HL-60/S4 treated with phorbol 12-myristate 13-acetate at 8.2 ng/mL for 4 days and 3 days (cell line): Measurements from ENCODE around the gene DNAH10.

Source experiments
- in situ Hi-C: fragments of 300-500 bp; cut with MboI; formaldehyde crosslinking; loops from 2 replicates; pipeline ENCODE4 v1.15.0; 2022; ENCODE audit warnings: low sequenced_read_pairs

Gene DNAH10

GRCh38 chr12:123873793-123874192 lies 111.7 kb downstream of the DNAH10 start:
- in situ Hi-C loops, result no loop called here

GRCh38 chr12:123877968-123878367 lies 115.9 kb downstream of the DNAH10 start:
- in situ Hi-C loops, result no loop called here

DNA sequence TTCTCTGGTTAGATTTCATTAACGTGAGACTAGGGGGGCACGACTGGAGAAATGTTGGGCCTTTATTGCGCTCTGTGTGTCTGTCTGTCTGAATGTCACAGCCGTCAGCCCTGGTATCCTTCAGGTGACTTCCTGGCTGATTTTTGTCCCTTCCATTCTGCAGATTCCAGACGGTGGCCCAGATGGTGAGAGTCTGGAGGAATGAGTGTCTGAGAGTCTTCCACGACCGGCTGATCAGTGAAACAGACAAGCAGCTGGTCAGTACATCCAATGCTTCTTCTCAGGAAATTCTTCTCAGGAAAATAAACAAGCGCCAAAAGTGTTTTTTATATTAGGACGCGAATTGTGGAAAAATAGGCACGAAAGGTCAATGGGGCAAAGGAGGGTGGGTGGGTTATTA lies 117.0 kb downstream of the DNAH10 start:
- in situ Hi-C loops, result no loop called here

GRCh38 chr12:123879691-123880090 lies 117.6 kb downstream of the DNAH10 start:
- in situ Hi-C loops, result no loop called here

DNA sequence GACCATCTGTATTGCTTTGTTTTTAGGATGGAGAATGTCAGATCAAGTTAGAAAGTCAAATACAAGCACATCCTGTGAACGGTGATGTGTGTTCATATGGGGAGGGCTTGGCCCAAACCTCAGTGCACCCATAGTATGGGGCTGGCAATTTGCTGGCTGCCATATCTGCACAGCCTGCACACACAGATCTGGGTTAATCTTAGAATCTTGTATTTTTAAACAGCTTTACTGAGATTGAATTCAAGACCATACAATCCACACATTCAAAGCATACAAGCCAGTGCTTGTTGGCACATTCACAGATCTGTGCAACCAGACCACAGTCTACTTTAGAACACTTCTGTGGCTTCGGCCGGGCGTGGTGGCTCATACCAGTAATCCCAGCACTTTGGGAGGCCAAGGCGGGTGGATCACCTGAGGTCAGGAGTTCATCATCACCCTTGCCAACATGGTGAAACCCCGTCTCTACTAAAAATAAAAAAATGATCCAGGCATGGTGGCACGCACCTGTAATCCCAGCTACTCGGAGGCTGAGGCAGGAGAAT lies 120.1 kb downstream of the DNAH10 start:
- in situ Hi-C loops, result no loop called here

GRCh38 chr12:123886258-123886657 lies 124.2 kb downstream of the DNAH10 start:
- in situ Hi-C loops, result no loop called here

- in situ Hi-C loops, result no loop called here
Measured at GRCh38 chr12:123886931-123887582, 125.0 kb downstream of the DNAH10 start.

- in situ Hi-C loops, result no loop called here
Measured at GRCh38 chr12:123888989-123889388, 126.9 kb downstream of the DNAH10 start.

DNA sequence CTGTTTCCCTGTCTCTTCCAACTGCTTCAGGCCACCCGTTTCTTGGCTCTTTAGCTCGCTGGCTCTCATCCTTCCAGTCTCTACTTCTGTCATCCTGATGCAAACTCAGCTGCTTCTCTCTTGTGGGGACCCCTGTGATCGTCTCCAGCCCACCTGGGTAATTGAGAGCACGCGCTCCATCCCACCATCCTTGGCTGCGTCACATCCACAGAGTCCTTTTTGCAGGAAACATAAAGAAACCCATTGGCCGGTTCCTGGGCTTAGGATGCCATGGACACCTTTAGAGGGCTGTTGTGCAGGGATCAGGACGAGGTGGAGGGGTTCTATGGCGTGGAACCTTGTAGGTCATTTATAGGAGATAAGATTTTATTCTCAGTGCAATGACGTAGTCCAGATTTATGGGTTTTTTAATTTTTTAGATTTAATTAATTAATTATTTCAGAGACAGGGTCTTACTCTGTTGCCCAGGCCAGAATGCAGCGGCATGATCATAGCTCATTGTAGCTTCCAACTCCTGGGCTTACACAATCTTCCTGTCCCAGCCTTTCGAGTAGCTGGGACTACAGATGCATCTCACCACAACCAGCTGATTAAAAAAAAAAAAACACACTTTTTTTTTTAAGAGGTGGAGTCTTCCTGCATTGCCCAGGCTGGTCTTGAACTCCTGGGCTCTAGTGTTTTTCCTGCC lies 127.9 kb downstream of the DNAH10 start:
- in situ Hi-C loops, result no loop called here

GRCh38 chr12:123890536-123890902 lies 128.4 kb downstream of the DNAH10 start:
- in situ Hi-C loops, result no loop called here

DNA sequence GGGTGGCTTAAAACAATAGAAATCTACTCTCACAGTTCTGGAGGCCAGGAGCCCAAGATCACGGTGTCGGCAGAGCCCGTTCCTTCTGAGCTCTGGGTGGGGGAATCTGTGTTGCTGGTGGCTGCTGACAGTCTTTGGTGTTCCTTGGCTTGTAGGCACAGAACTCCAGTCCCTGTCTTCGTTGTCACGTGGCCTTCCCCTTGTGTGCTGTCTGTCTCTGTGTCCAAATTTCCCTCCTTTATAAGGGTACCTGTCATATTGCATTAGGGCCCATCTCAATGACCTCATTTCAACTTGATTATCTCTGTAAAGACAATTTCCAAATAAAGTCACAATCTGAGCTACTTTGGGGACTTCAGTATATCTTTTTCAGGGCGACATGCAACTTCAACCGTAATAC lies 128.9 kb downstream of the DNAH10 start:
- in situ Hi-C loops, result no loop called here

GRCh38 chr12:123891516-123892179 lies 129.5 kb downstream of the DNAH10 start:
- in situ Hi-C loops, result no loop called here

- in situ Hi-C loops, result no loop called here
Measured at GRCh38 chr12:123892180-123892559, 130.1 kb downstream of the DNAH10 start.

DNA sequence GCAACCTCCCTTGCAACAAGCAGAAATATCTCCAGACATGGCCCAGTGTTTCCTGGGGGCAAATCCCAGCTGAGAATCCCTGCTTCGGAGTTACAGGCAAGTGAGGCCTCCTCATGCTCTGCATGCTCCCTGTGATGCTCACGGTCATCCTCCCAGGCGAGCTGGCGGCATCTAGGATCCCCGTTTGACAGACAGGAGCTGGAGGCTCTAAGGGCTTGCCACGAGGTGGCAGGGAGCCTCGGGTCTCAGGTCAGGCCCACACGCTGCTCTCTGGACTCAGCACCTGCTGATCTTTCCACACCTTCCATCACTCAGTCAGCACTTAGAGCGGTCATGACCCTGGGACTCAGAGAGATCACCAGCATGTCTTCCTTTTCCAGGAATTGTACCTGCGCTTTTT lies 130.8 kb downstream of the DNAH10 start:
- in situ Hi-C loops, result no loop called here

- in situ Hi-C loops, result no loop called here
Measured at GRCh38 chr12:123893276-123893675, 131.2 kb downstream of the DNAH10 start.

GRCh38 chr12:123894823-123895345 lies 132.8 kb downstream of the DNAH10 start:
- in situ Hi-C loops, result no loop called here

- in situ Hi-C loops, result no loop called here
Measured at GRCh38 chr12:123895451-123895850, 133.3 kb downstream of the DNAH10 start.

DNA sequence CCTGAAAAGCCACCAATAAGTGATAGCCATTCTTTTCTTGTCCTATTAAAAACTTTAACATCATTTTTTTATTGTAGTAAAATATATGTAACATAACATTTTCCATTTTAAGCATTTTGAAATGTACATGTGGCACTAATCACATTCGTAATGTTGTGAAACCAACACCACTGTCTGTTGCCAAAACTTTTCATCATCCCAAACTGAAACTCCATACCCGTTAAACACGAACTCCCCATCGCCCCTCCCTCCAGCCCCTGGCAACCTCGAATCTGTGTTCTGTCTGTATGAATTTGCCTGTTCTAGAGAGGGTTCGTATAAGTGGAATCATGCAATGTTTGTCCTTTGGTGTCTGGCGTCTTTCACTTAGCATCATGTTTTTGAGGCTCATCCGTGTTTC lies 134.7 kb downstream of the DNAH10 start:
- in situ Hi-C loops, result no loop called here

DNA sequence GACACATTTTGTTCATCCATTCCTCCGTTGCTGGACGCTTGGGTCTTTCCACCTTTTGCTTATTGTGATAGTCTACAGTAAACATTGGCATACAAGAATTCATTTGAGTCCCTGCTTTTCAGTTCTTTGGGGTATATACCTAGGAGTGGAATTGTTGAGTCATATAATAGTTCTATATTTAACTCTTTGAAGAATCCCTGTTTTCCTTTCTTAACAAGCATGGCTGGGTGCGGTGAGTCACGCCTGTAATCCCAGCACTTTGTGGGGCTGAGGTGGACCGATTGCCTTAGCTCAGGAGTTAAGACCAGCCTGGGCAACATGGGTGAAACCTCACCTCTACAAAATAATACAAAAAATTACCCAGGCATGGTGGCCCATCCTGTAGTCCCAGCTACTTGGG lies 135.1 kb downstream of the DNAH10 start:
- in situ Hi-C loops, result no loop called here

GRCh38 chr12:123898673-123899072 lies 136.6 kb downstream of the DNAH10 start:
- in situ Hi-C loops, result no loop called here

- in situ Hi-C loops, result no loop called here
Measured at GRCh38 chr12:123899368-123899767, 137.3 kb downstream of the DNAH10 start.

GRCh38 chr12:123900871-123901376 lies 138.8 kb downstream of the DNAH10 start:
- in situ Hi-C loops, result no loop called here
